H9 (cell line): ENCODE measurements around the gene ABCB8. TPM values are rescaled to one million over a fixed set of nuclear protein-coding genes. Genes with fewer than 3 reads are reported as not detected.

Source experiments
- DNase-seq: peaks from one replicate; pipeline ENCODE4 v3.0.0-alpha.2; 2017
- H2AFZ ChIP-seq: one replicate; pipeline ENCODE4 v1.6.1; 2013; ENCODE audit warnings: mild to moderate bottlenecking, low read length, control low read depth, moderate library complexity
- H2AK5ac ChIP-seq: 2 replicates; pipeline ENCODE4 v1.6.1; 2013; ENCODE audit warnings: low read length, control low read depth, mixed read lengths; ENCODE audit not compliant: insufficient read length
- H2BK120ac ChIP-seq: one replicate; pipeline ENCODE4 v1.6.1; 2013; ENCODE audit warnings: low read depth, mild to moderate bottlenecking, low read length, control low read depth, inconsistent platforms; ENCODE audit not compliant: poor library complexity, severe bottlenecking
- H2BK12ac ChIP-seq: 2 replicates; pipeline ENCODE4 v1.6.1; 2013; ENCODE audit warnings: low read length, control low read depth, mixed read lengths, low read depth; ENCODE audit not compliant: insufficient read length
- H2BK15ac ChIP-seq: 2 replicates; pipeline ENCODE4 v1.6.1; 2013; ENCODE audit warnings: low read depth, low read length, control low read depth
- H2BK20ac ChIP-seq: one replicate; pipeline ENCODE4 v1.6.1; 2013; ENCODE audit warnings: low read depth, mild to moderate bottlenecking, low read length, control low read depth, inconsistent platforms; ENCODE audit not compliant: poor library complexity, severe bottlenecking
- H2BK5ac ChIP-seq: 2 replicates; pipeline ENCODE4 v1.6.1; 2013; ENCODE audit warnings: low read length, control low read depth, mixed read lengths; ENCODE audit not compliant: insufficient read length
- H3K14ac ChIP-seq: 2 replicates; pipeline ENCODE4 v1.6.1; 2013; ENCODE audit warnings: low read length, control low read depth; ENCODE audit not compliant: insufficient read depth
- H3K18ac ChIP-seq: 2 replicates; pipeline ENCODE4 v1.6.1; 2013; ENCODE audit warnings: low read depth, mild to moderate bottlenecking, mixed read lengths, low read length, control low read depth; ENCODE audit not compliant: insufficient read length
- H3K23ac ChIP-seq: 2 replicates; pipeline ENCODE4 v1.6.1; 2013; ENCODE audit warnings: low read length, control low read depth, mixed read lengths, low read depth; ENCODE audit not compliant: insufficient read length
- H3K23me2 ChIP-seq: 2 replicates; pipeline ENCODE4 v1.6.1; 2013; ENCODE audit warnings: low read depth, mild to moderate bottlenecking, mixed read lengths, low read length, control low read depth; ENCODE audit not compliant: insufficient read length, poor library complexity, severe bottlenecking
- H3K27ac ChIP-seq: 2 replicates; pipeline ENCODE4 v1.5.1; 2013; ENCODE audit warnings: low read length, control low read depth, mixed read lengths, low read depth; ENCODE audit not compliant: insufficient read length
- H3K27me3 ChIP-seq: 2 replicates; pipeline ENCODE4 v1.6.1; 2013; ENCODE audit warnings: low read length, control low read depth, inconsistent platforms; ENCODE audit not compliant: insufficient read depth
- H3K4ac ChIP-seq: 2 replicates; pipeline ENCODE4 v1.6.1; 2013; ENCODE audit warnings: low read depth, mild to moderate bottlenecking, control low read depth, inconsistent platforms, low read length, moderate library complexity
- H3K4me1 ChIP-seq: 2 replicates; pipeline ENCODE4 v1.6.1; 2013; ENCODE audit warnings: low read length, control low read depth, inconsistent platforms; ENCODE audit not compliant: insufficient read depth
- H3K4me2 ChIP-seq: 2 replicates; pipeline ENCODE4 v1.6.1; 2013; ENCODE audit warnings: low read length, control low read depth, mixed read lengths; ENCODE audit not compliant: insufficient read length, insufficient read depth
- H3K56ac ChIP-seq: 2 replicates; pipeline ENCODE4 v1.6.1; 2013; ENCODE audit warnings: low read depth, mild to moderate bottlenecking, mixed read lengths, low read length, control low read depth; ENCODE audit not compliant: insufficient read length
- H3K79me1 ChIP-seq: 2 replicates; pipeline ENCODE4 v1.6.1; 2013; ENCODE audit warnings: low read depth, mild to moderate bottlenecking, moderate library complexity, low read length, control low read depth, inconsistent platforms; ENCODE audit not compliant: insufficient read depth, poor library complexity, severe bottlenecking
- H3K79me2 ChIP-seq: 2 replicates; pipeline ENCODE4 v1.6.1; 2013; ENCODE audit warnings: low read length, control low read depth, inconsistent platforms; ENCODE audit not compliant: insufficient read depth
- H3K9ac ChIP-seq: 2 replicates; pipeline ENCODE4 v1.6.1; 2013; ENCODE audit warnings: low read length, control low read depth, mixed read lengths; ENCODE audit not compliant: insufficient read length; ENCODE audit errors: extremely low read depth
- H3K9me3 ChIP-seq: one replicate; pipeline ENCODE4 v1.6.1; 2013; ENCODE audit warnings: low read depth, low read length, inconsistent platforms; ENCODE audit not compliant: control insufficient read depth
- H3T11ph ChIP-seq: one replicate; pipeline ENCODE4 v1.6.1; 2013; ENCODE audit warnings: mild to moderate bottlenecking, low read length, control low read depth, inconsistent platforms
- H4K20me1 ChIP-seq: one replicate; pipeline ENCODE4 v1.6.1; 2013; ENCODE audit not compliant: control insufficient read depth, insufficient read length, insufficient read depth
- H4K5ac ChIP-seq: 2 replicates; pipeline ENCODE4 v1.6.1; 2013; ENCODE audit warnings: low read depth, mild to moderate bottlenecking, mixed read lengths, low read length, control low read depth; ENCODE audit not compliant: insufficient read length
- H4K8ac ChIP-seq: replicated peaks from 2 replicates; pipeline ENCODE4 v1.6.1; 2013; ENCODE audit warnings: low read length, control low read depth, mixed read lengths, low read depth; ENCODE audit not compliant: insufficient read length
- H4K91ac ChIP-seq: 2 replicates; pipeline ENCODE4 v1.6.1; 2013; ENCODE audit warnings: low read depth, mild to moderate bottlenecking, moderate library complexity, mixed read lengths, low read length, control low read depth; ENCODE audit not compliant: insufficient read length
- H3K27ac Mint-ChIP-seq, 3 experiments: 2 replicates in 2 of 3; 3 replicates in 1 of 3; pipeline ENCODE4 v1.8.0; 2020 to 2021; ENCODE audit warnings: mixed read lengths in 3 of 3, mild to moderate bottlenecking in 1 of 3, moderate library complexity in 1 of 3
- H3K27me3 Mint-ChIP-seq: 2 replicates; pipeline ENCODE4 v1.8.0; 2021; ENCODE audit warnings: low read depth, mild to moderate bottlenecking, moderate library complexity, mixed read lengths
- H3K36me3 Mint-ChIP-seq, 3 experiments: 2 replicates in 2 of 3; 3 replicates in 1 of 3; pipeline ENCODE4 v1.8.0; 2020 to 2021; ENCODE audit warnings: low read depth in 3 of 3, mixed read lengths in 3 of 3; ENCODE audit not compliant: insufficient read depth in 1 of 3
- H3K4me1 Mint-ChIP-seq, 2 experiments: 2 replicates each; pipeline ENCODE4 v1.8.0; 2020; ENCODE audit warnings: mixed read lengths in 2 of 2
- H3K4me3 Mint-ChIP-seq, 2 experiments: 2 replicates in 1 of 2; 3 replicates in 1 of 2; pipeline ENCODE4 v1.8.0; 2020 to 2021; ENCODE audit warnings: mild to moderate bottlenecking in 2 of 2, mixed read lengths in 2 of 2, moderate library complexity in 1 of 2
- H3K9me3 Mint-ChIP-seq, 2 experiments: 2 replicates in 1 of 2; 3 replicates in 1 of 2; pipeline ENCODE4 v1.8.0; 2020; ENCODE audit warnings: mild to moderate bottlenecking in 2 of 2, mixed read lengths in 2 of 2, moderate library complexity in 1 of 2
- WGBS: extraction: QIAGEN DNeasy Blood & Tissue Kit; methylation state at CpG from one replicate; pipeline ENCODE4 v1.1.7; 2013; ENCODE audit warnings: missing lambda C conversion rate, low lambda C conversion rate, mixed read lengths; ENCODE audit not compliant: insufficient read length; ENCODE audit errors: extremely low coverage; 5-methylcytosine and 5-hydroxymethylcytosine counted together
- total RNA-seq: library from RNA; stranded (reverse); gene quantifications from 2 replicates; pipeline ENCODE4 v1.2.1, GENCODE V29; 2021
- TF ChIP-seq, protein P1 (sequence below): fragments of 200-600 bp; sonication (generic); conservative IDR thresholded peaks from 3 replicates; pipeline ENCODE4 v1.8.0; 2021; ENCODE audit warnings: antibody characterized with exemption, mild to moderate bottlenecking

Gene ABCB8
- total RNA-seq, 1 experiment from 2014 or later, result 22.1 TPM

DNA sequence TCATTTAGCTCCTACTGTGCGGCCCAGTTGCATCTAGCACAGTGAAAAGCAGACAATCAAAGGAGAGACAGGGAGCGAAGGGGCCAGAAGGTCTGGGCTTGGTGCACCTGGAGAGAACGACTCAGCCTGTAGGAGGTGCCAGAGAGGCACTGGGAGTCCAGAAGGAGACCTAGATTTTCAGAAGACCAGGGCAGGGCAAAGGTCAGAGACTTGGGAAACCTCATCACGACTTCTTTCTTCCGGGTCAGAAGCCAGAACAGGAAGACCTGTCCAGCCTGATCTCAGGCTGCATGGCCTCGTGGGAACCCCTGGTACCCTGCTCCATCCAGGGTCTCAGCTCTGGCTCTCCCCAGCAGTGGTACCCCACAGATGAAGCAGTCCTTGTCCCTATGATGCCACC, 63.2 kb downstream of the ABCB8 start:
- Mint-ChIP-seq H3K27me3 (peaks cover 7% of the 10 kb centered on the region), H3K4me1 (peaks cover 32 to 36% of the 10 kb centered on the region in 2 experiments), H3K4me3 (no peak overlapping the region), H3K36me3 (peaks cover 0 to 26% (median 5%) of the 10 kb centered on the region in 3 experiments; a peak in 5 of 7 replicates), H3K27ac (no peak overlapping the region), H3K9me3 (no peaks in the 10 kb centered on the region)
- peaks cover 6% of the 10 kb centered on the region for H3K79me1 ChIP-seq
- H3K9me3 ChIP-seq, result no peaks in the 10 kb centered on the region
- TF ChIP-seq, protein P1, sequence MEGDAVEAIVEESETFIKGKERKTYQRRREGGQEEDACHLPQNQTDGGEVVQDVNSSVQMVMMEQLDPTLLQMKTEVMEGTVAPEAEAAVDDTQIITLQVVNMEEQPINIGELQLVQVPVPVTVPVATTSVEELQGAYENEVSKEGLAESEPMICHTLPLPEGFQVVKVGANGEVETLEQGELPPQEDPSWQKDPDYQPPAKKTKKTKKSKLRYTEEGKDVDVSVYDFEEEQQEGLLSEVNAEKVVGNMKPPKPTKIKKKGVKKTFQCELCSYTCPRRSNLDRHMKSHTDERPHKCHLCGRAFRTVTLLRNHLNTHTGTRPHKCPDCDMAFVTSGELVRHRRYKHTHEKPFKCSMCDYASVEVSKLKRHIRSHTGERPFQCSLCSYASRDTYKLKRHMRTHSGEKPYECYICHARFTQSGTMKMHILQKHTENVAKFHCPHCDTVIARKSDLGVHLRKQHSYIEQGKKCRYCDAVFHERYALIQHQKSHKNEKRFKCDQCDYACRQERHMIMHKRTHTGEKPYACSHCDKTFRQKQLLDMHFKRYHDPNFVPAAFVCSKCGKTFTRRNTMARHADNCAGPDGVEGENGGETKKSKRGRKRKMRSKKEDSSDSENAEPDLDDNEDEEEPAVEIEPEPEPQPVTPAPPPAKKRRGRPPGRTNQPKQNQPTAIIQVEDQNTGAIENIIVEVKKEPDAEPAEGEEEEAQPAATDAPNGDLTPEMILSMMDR, result peak; percentile 83
- H3K56ac ChIP-seq, result no peak overlapping the region
- H3K4me2 ChIP-seq, result no peak overlapping the region
- no peak overlapping the region for H4K91ac ChIP-seq
- no peak overlapping the region for H2BK15ac ChIP-seq
- peaks cover 28% of the 10 kb centered on the region for H3K79me2 ChIP-seq
- no peaks in the 10 kb centered on the region for H3K4me1 ChIP-seq
- H3K27ac ChIP-seq, result no peak overlapping the region
- H4K20me1 ChIP-seq, result no peaks in the 10 kb centered on the region
- no peak overlapping the region for H3K9ac ChIP-seq
- no peak overlapping the region for H2BK120ac ChIP-seq
- no peak overlapping the region for H3T11ph ChIP-seq
- WGBS, result no CpG with 5 or more reads among the region's 6 CpGs
- H3K14ac ChIP-seq, result no peak overlapping the region
- no peak overlapping the region for H4K5ac ChIP-seq
- no peak overlapping the region for H3K23ac ChIP-seq
- no peak overlapping the region for H4K8ac ChIP-seq
- H3K23me2 ChIP-seq, result peaks cover 13% of the 10 kb centered on the region
- no peaks in the 10 kb centered on the region; the same call in 1 of the 2 replicates for H3K27me3 ChIP-seq
- no peak overlapping the region for H2BK5ac ChIP-seq
- H2BK20ac ChIP-seq, result no peak overlapping the region
- H3K4ac ChIP-seq, result no peak overlapping the region
- DNase-seq, result peak; percentile 71
- no peak overlapping the region for H2BK12ac ChIP-seq
- H2AFZ ChIP-seq, result no peak overlapping the region
- H3K18ac ChIP-seq, result no peak overlapping the region
- no peak overlapping the region for H2AK5ac ChIP-seq
